ENCODE data around the gene TMEM269.
"Not testable (repeated sequence)": the region's sequence is repeated elsewhere in the genome, so short reads cannot be mapped to it uniquely, and the experiment has no call there.

The TMEM269 gene

DNA sequence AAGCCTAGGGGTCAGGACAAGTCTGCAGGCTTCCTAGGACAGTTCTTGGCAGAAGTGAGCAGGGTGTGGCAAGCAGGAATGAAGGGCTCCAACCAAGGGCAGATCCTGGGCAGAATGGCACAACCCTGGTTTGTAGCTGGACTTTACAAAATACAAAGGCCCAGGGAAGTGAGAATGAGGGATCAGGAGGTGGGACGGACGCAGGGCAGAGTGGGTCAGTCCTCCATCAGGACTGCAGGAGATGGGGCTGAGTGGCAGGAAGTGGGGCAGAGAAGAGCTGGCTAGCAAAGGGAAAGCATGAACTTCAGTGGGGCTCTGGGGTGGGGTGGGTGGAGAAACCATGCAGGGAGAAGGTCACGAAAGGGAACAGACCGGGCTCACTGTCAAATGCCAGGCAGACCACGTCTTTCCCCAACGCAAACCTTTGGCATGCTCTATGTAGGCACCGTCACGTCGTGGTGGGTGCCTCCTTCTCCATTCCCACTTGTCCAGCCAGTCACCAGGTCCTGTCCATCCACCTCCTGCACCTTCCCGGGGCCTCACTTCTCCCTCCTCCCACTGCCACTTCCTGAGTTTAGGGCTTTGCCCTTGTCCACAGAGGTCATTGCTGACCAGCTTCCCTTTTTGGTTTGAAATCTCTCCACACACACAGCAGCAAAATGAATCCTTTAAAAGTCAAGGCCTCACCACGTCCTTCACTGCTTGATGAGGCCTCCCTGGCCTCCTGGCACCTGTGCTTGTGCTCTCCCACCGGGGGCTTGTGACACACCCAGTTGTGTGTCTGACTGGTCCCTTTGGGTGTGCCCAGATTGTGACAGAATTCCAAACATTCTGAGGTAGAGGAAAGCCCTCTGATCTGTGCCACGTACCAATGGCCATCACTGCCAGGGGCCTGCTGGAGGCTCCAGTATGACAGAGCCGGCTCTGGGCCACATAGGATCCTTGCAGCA, 36.1 kb upstream of the TMEM269 start:
- no peak for DNase-seq

DNA sequence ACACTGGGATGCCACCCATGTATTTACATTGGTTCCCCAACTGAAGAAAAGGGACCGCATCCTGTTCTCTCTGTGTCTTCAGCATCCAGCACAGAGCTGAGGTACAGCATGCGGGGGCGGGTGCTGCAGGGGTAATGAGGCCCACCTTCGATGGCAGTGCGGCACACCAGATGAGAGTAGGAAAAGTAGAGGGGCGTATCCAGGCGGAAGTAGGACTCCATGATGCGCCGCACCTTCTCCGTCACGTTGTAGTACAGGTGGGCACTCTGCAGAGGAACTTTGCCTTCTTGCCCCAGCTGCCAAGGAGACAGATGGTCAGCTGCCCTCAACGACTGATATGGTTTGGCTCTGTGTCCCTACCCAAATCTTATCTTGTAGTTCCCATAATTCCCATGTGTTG, 34.8 kb upstream of the TMEM269 start:
- DNase-seq = no peak

DNA sequence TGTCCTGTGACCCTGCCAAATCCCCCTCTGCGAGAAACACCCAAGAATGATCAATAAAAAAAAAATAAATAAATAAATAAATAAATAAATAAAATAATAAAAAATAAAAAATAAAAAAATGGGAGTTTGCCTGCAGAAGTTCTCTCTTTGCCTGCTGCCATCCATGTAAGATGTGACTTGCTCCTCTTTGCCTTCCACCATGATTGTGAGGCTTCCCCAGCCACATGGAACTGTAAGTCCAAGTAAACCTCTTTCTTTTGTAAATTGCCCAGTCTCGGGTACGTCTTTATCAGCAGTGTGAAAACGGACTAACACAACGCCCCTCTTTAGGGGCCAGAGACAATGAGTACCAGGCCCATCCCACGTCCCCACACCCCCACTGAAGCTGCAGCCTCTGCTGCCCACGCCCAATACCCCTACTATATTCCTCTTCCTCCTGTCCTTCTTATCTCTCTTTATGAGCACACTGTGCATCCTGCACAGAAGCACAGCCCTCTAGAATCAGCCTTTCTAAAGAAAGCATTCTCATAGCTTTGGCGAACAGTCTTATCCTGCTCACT, 33.2 kb upstream of the TMEM269 start:
- DNase-seq = not testable (repeated sequence)

DNA sequence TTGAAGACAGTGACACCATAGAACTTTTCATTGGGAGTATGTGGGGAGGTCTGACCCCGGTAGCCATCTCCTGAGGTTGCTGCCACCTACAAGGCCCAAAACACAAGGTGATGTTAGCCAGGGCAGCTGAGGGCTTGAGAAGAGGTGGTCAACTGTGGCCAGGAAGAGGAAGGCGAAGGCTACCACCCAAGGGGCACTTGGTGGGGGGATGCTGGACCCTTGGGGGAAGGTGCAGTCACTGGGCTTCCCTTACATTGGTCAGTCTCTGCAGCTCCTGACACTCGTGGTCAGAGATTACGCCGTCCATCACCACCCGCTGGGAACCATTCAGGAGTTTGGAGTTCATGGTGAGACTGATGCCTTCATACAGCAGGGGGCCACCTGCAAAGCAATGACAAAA, 32.5 kb upstream of the TMEM269 start:
- DNase-seq = no peak

DNA sequence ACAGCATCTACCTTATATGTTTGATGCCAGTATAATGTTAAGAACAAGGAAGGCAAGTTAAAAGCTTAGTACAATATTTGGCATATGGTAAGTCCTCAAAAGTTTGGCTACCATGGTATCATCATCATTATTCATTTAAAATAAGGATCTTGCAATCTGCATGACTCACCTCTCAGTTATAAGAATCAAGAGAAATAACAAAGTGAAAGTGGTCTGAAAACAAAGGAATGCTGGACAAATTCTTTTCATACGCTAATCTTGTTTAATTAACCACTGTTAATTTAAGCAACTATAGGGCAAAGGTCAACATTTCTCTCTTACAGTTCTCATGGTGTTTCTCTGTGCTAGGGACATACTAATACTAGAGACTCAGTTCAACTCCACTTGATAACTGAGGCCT, 31.7 kb upstream of the TMEM269 start:
- no peak for DNase-seq

DNA sequence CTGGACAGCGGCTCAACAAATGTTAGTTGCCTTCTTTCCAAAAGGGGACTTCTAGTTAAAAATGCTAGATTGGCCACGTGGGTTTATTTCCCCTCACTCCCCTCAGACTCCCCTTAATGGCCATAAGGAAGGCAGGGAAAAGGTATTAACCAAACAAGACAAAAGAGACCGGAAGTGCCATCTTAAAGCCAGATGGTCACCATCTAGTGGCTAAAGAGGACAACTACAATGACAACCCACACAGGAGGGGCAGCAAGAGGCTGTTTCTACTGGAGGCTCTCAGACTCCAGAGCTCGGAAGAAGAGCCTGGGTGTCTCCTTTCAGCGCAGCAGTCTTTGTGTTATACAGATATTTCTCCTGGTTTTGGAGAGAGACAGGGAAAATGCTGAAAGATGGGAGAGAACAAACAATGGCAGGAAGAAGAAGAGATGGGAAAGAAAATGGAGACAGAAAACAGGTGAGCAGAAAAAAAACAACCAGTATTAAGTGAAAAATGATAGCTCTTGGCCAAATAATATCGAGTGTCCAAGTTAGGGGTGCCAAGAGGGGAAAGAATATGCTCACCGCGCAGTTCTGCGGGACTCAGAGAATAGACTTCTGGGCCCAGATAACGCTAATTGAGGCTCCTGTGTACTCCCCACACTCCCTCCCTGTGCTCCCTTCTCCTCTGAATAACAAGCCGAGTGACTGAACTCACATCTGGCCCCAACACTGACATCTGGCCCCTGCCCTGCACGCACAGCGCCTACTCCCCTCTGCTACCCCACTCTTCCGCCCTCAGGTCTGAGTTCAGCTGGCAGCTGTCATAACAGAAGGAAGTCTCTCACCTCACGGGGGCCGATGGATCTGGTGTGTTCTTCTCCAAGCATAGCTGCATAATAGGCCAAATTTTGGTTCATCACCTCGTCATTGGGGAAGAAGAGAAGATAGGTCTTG, 27.6 kb upstream of the TMEM269 start:
- DNase-seq = no peak

DNA sequence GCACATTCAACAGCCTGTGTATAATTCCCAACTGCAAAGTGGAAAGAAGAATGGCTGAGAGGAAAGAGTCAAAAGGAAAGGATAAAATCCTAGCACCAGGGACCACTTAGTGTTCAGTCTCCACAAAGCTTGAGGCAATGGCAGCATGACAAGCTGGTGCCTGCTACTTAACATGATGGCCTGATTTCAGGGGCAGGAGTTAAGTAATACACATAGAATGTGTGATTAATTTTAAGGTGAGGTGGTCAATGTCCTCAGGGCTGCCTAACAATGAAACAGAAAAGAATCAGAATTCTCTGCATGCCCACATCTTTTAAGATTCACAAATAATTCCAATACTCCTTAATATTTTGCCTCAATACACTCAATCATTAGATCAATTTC, 26.9 kb upstream of the TMEM269 start:
- no peak for DNase-seq

DNA sequence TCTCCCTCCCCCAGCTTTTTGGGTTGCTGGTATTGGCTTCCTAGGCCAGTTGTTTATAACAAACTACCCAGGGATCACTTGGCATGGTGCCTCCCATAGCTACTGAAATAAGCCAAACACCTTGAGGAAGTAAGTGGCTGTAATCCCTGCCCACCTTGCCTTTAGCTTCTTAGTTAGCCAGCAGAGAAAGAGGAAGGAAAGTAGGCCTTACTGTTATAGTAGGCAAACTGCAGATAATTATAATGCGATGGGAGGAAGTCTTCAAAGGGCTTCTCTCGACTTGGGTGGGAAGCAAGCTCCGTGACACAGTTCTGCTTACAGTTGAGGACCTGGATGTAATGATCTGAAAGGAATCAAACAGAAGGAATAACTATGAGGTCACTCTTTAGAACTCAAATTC, 26.1 kb upstream of the TMEM269 start:
- no peak for DNase-seq

DNA sequence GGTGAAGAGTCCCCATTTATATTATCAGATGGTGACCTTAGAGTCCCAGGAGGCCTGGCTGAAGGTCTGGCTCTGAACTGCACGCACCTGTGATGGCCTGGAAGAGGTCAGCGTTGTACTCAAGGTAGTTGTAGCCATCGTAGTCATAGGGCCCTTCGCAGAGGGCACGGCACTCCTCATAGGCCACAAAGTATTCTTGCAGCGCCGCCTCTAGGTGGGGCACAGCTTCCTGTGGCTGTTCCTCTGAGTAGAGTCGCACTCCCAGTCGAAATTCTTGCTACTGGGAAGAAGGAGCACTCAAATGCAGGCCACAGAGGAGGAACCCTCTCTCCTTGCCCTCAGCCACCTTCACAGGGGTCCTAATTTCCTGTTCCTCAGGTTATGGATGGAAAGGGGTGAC, 25.7 kb upstream of the TMEM269 start:
- DNase-seq = no peak

DNA sequence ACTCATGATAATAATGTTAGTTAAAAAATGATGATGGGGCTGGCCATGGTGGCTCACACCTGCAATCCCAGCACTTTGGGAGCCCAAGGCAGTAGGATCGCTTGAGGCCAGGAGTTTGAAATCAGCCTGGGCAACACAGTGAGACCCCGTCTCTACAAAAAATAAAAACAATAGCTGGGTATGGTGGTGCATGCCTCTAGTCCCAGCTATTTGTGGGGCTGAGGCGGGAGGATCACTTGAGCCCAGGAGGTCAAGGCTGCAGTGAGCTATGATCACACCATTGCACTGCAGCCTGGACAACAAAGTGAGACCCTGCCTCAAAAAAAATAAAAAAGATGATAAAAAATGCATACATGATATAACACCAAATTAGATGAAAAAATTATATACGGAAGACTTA, 23.2 kb upstream of the TMEM269 start:
- no peak for DNase-seq

DNA sequence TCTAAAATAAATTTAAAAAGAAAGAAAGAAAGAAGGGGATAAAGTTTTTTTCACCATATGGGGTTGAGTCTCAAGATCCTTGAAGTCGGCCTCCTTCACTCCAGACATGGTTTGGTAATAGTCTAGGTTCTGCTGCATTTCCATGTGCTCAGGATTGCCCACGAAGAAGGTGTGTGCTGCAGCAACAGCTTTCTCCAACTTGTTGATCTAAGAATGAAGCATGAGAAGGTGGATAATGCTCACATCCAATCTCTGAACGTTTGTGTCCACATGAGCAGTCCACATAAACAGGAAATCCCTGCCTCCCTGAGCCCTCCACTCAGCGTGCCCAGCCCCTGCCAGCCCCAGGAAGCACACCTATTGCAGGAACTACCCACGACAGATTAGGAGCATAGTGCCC, 22.5 kb upstream of the TMEM269 start:
- DNase-seq = no peak

DNA sequence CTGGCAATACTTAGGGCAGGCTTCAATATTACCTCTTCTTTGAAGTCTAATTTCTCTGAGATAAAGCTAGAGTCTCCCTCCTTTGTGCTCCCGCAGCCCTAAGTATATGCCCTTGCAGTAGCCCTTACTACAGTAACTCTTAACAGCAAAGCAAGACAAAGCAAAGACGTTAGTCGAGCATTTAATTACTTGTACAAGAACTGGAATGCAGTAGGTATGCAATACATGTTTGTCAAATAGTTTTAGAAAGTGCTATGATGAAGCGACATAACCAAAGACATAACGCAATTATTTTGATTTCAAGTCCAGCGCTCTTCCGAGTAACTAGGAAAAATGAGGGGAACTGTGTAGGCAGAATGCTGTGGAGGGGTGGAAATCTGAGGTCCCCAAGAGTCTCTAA, 19.5 kb upstream of the TMEM269 start:
- no peak for DNase-seq

DNA sequence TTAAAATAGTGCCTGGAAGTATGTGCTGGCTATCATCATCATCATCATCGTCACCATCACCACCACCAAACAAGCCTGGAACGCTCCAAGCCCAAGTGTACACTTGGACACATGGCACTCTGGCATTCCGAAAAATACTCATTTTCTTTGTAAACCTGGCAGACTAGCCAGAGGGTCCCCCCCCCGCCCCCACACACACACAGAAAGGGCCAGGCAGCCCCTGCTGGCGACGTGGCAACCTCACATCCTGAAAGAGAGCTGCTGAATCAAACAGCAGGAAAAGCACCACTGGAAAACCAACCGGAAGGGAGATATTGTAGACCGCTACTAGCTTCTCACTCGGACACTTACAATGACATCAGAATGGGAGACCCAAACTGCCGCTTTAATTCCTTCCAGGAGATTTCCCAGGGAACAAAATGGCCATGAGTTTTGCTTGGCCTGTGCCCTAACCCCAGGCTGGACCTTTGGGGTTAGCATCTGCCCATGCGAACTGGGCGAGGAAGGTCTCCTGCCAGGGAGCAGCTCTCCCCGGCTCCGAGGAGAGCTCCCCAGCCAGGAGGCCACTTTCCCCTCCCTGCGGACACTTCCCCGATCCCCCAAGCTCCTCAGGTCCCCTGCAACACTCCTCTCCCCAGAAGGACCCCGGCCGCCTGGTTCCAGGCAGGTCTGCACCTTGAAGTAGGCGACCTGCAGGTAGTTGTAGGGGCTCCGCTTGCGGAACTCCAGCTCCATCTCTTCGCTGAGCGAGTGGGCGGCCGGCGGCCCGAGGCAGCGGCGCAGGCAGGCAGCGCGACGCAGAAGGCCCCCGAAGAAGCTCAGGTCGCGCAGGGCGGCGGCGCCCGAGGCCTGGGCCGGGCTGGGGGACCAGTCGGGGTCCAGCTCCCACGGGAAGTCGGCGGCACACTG, 18.7 kb upstream of the TMEM269 start:
- DNase-seq = no peak

DNA sequence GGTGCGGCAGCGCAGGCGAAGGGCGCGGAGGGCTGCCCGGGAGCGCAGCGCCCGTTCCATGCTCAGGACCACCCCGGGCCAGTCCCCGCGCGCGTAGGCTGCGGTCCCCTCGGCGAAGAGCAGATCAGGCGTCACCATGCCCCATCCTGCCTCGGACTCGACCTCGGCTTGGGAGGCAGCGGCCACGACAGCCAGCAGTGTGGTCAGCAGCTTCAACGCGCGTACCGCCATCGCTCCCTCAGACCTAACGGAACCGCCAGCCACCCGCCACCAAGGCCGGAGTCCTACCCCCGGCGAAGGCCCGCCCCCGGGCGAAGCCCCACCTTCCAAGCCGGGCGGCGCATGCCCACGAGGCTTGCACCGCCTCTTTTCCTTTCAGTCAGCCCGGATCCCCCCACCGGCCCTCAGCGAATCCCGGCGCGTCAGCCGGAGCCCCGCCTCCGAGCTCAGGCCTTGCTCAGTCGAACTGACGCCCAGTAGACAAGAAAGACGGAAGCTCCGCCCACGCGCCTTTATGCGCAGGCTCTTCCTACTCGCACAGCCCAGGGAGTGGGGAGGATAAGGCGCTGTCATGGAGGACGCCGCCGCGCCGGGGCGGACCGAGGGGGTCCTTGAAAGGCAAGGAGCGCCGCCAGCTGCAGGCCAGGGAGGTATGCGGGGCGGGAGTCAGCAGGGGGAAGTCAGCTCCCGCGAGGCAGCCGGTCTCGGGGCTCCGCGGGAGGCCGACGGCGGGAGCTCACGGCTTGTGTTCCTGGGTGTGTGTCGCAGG, 17.9 kb upstream of the TMEM269 start, which contains the start of the genes C1orf50 and P3H1:
Gene C1orf50 (plus strand): TSS at position 509 of the 769 bp plus-strand sequence. CDS start 63 bp downstream, at position 572.
Gene P3H1 (minus strand): TSS at position 288 of the 769 bp plus-strand sequence. CDS start 57 bp downstream, at position 231.
- DNase-seq = peak; percentile 98

DNA sequence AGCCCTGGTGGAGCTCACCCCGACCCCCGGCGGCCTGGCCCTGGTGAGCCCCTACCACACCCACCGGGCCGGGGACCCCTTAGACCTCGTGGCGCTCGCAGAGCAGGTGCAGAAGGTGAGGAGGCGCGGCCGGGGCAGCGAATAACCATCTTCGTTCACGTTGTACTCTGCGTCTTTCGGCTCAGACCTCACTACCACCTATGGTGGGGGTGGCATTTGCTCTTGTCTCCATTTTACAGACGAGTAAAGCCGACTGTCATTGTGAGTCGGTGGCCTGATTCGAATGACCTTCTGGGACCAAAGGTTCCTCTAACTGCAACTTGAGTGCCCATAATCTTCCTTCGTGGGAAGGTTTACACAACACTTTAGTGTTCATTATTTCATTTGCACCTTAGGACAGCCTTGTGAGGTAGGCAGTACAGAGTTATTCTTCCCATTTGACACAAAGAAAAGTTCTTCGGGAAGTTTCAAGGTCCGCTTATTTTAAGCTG, 17.2 kb upstream of the TMEM269 start:
- no peak for DNase-seq

DNA sequence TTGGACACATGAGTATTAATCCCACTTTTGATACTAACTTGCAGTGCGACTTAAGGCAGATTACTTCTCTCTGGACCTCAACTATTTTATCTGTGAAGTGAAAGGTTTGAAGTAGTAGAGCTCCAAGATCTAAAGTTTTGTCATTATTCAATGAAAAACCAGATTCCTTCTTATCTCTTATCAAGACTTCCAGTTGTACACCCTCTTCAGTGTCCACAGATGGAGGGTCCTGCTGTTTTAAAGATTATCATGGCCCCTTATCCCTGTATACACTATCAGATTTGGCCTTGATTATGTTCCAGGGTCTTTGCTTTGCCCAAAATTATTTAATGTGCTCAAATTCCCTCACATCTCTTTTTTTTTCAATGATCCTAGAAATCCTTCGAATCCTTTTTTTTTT, 16.6 kb upstream of the TMEM269 start:
- no peak for DNase-seq

DNA sequence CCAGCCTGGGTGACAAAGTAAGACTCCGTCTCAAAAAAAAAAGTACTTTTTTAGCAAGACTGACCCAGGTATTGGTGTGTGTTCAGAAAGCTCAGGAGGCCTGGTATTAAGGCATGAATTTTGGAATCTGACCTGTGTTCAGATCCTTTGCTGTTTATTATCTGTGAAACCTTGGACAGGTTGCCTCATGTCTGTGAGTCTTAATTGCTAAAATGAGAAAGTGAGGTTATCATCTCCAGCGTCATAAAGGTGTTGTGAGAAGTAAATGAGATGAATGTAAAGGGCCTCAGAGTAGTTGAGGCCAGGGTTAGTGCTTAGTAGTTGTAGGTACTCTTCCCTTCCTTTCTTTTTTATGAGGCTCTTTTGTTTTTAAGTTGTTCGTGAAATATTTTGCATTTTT, 15.0 kb upstream of the TMEM269 start:
- DNase-seq = no peak

DNA sequence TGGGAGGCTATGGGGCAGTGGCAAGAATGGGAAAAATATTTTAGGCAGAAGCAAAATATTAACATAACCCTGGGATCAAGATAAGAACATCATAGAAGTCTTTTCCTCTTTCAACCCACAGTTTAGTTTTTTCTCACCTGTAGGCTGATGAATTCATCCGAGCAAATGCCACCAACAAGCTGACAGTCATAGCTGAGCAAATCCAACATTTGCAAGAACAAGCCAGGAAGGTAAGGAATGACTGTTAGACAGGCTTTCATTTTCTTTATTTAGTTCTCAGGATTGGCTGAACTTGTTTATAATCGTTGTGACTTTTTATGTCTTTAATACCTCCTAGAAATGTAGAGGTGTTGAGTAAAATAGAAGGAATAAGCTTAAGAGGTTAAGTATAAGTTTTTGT, 11.4 kb upstream of the TMEM269 start:
- DNase-seq = no peak

DNA sequence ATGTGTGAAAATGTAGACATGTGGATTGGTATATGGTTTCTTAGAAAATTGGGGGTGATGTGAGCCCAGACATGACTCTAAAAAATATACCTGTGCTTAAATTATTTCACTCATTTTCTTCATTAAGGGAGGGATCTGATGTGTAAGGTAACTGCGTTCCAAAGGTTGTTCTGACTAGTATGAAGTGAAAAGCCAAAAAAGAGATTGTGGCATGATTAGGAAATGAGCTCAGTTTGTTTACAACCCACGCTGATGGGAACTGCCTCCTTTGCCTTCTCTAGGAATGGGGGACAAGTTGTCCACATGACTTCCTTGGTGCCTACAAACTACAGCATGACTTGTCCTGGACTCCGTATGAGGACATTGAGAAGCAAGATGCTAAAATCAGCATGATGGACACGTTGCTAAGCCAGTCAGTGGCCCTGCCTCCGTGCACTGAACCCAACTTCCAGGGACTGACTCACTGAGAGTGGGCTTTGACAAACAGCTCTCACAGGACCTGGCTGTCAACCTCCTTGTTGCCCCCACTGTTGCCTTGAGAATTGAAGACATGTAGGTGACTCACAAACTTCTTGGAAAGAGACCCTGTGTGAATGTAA, 9.8 kb upstream of the TMEM269 start:
- DNase-seq = no peak

DNA sequence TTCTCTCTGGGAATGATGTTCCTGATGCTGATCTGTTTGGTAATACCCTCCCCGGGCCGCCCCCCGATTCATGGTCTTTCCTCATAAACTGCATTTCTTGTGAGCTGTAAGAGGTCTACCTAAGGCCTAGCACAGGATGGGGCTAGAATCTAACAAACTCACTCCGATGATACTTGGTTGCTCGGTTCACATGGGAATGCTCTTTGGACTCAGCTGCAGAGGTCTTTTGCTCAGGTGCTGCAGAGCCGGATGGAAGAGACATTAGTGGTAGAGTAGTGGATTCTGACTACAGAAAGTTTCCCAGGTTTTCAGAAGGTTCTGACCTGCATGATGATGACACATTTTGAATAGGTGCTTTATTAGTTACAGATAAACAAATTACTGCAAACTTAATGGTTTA, 8.3 kb upstream of the TMEM269 start:
- DNase-seq = no peak

DNA sequence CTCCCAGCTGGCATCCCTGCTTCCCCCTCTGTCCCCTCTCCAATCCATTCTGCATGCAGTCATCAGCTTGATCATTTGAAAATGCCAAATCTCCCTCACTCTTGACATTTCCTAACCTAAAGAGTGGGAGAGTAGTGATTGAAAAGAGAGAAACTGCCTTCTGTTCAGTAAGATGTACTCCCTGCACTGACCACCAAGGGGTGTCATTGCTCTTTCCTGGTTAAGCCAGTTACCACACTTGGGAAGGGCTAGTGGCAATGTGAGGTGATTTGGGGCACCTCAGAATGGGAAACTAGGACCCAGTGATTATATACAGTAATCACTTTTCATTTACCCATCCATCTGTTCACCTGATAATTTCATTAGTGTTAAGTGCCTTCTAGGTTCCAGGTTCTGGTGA, 6.9 kb upstream of the TMEM269 start:
- no peak for DNase-seq
